IPS-NIHi7 (cell line): ENCODE results near the gene CCDC186.

Experiments
- DNase-seq: peaks from one replicate; pipeline ENCODE4 v3.0.0; 2012; ENCODE audit warnings: mixed read lengths; ENCODE audit errors: extremely low spot score

Gene CCDC186

GRCh38 chr10:114110174-114110972 is 63.6 kb downstream of the CCDC186 start:
- peak; percentile 57 for DNase-seq

GRCh38 chr10:114103284-114103683 is 70.7 kb downstream of the CCDC186 start:
- DNase-seq = peak; percentile 41

DNA sequence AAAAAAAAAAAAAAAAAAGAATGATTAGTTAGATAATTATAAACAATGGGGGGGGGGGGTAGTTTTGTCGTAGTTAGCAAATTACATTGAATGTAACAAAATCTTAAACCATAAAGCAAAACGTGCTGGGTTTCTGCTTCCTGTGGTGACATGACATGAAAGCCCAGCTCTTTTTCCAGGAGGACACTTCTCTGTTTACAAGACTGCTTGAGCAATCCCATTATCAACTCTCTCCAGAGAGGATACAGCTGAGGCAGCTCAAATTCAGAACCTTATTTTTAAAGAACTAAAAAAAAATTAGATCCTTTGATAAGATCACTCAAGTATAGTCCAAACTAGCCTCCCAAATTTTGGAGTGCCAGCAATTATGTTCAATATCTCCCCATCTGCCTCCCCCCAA is 71.7 kb downstream of the CCDC186 start:
- DNase-seq = no peak

- DNase-seq = peak; percentile 34
Measured at GRCh38 chr10:114100848-114101741, 72.9 kb downstream of the CCDC186 start.

DNA sequence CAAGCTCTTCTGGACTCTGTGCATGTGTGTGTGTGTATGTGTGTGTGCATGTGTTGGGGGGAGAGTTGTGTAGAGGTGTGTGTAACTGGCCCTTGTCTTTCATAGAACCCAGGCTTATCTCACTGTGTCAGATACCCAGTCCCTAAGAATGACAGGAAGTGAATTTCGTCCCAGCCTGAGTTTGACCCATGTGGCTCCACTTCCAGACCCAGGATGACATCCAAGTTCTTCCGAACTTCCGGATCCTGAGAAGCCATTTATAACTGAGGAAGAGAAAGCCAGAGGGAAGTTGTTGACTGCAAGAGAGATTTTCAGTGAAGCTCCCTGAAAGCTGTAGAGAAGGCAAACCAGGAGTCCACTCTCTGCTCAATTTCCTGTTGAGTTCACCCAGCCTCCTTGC is 77.1 kb downstream of the CCDC186 start:
- no peak for DNase-seq

- DNase-seq = no peak
Measured at GRCh38 chr10:114095559-114096337, 78.3 kb downstream of the CCDC186 start.

- DNase-seq = no peak
Measured at GRCh38 chr10:114094795-114095194, 79.2 kb downstream of the CCDC186 start.

- DNase-seq = no peak
Measured at GRCh38 chr10:114087655-114088054, 86.3 kb downstream of the CCDC186 start.

- DNase-seq = no peak
Measured at GRCh38 chr10:114087255-114087654, 86.7 kb downstream of the CCDC186 start.

DNA sequence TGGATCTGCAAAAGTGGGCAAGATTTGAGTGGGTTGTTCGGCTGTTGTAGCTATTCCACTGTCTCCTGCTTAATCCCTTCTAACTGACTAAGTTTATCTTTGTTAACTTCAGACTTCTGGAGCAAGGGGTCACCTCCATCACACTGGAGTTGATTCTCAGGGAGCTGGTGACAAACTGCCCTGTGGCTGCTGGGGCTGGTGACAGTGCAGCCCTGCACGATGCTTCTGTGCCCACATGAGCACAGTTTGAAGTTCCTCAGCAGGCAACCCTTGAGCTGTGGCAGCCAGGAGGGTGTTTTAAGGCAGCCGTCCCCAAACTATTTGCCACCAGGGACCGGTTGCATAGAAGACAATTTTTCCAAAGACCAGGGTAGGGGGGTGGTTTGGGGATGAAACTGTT is 89.8 kb downstream of the CCDC186 start:
- DNase-seq = no peak

- DNase-seq = no peak
Measured at GRCh38 chr10:114083040-114083439, 91.0 kb downstream of the CCDC186 start.

- DNase-seq = no peak
Measured at GRCh38 chr10:114081911-114082583, 92.0 kb downstream of the CCDC186 start.

DNA sequence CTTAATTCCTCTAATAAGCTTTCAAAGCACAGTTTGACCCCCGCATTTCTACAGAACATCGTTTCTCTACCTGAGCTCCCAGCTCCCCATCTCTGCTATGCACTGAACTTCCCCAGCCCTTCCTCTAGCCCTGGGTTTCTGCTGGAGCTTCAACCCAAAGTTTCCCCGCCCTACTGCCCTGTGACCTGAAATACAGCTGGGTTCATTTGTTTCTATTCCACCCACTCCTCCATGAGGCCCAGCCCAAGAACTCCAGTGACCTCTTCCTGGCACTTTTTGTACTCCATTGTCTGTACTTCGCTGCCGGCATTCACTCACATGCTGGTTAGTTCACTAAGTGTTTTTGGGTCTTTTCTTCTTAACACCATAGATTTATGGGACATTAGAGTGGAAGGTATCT is 94.6 kb downstream of the CCDC186 start:
- no peak for DNase-seq

GRCh38 chr10:114078346-114078745 is 95.7 kb downstream of the CCDC186 start:
- no peak for DNase-seq

GRCh38 chr10:114077815-114078219 is 96.2 kb downstream of the CCDC186 start:
- peak; percentile 26 for DNase-seq

- no peak for DNase-seq
Measured at GRCh38 chr10:114077347-114077746, 96.7 kb downstream of the CCDC186 start.

GRCh38 chr10:114075093-114075492 is 98.9 kb downstream of the CCDC186 start:
- no peak for DNase-seq

- no peak for DNase-seq
Measured at GRCh38 chr10:114073395-114074186, 100.4 kb downstream of the CCDC186 start.

DNA sequence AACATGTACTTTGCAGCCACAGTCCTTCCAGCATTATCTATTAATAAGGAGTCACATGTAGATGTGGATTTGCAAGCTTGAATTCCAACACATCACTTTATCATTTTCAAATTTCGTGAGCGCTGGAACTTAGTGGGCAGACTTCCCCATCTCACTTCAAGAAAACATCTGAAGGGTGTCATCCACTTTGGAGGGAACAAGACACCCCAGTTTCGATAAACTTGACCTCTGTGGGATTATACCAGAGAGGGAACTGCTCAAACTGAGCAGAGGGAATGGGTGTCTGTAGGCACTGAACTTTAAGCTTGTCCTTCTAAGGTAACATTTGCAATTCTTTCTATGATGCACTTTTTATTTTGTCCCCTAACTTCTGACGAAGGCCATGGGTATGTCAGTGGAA is 102.8 kb downstream of the CCDC186 start:
- DNase-seq = no peak
